ENCODE measurements around the gene KRT85. TPM values are rescaled to one million over a fixed set of nuclear protein-coding genes. Genes with fewer than 3 reads are reported as not detected.

KRT85 gene
- total and polyA plus RNA-seq, 10 of the 15 experiments (the other 5 are each of a cell fraction or from before 2014, with no cell fraction given), result 0.05 to 0.18 (median 0.11) TPM; not detected in 6

- no peak for TF ChIP-seq CUX1 (IDR thresholded peaks at IDR 0.05; ENCODE audit: insufficient replicate concordance, low read depth, low read length)
- TF ChIP-seq ATF7 (IDR thresholded peaks at IDR 0.05; ENCODE audit: low read depth), result no peak
- no peak for TF ChIP-seq USF1 (IDR thresholded peaks at IDR 0.05; ENCODE audit: borderline replicate concordance, extremely low read length, insufficient read depth, low read depth, low read length)
- TF ChIP-seq PBX3 (IDR thresholded peaks at IDR 0.05; ENCODE audit: insufficient replicate concordance, low read depth, low read length), result no peak
- no peak for TF ChIP-seq EGR1 (IDR thresholded peaks at IDR 0.05; ENCODE audit: borderline replicate concordance in 1 of 2, low read depth in 2 of 2, low read length in 2 of 2)
- no peak for TF ChIP-seq WRNIP1 (IDR thresholded peaks at IDR 0.05; ENCODE audit: borderline replicate concordance, low read depth, low read length)
- no peak for TF ChIP-seq BCL3 (IDR thresholded peaks at IDR 0.05; ENCODE audit: borderline replicate concordance, insufficient read depth, low read depth, low read length, poor library complexity, severe bottlenecking)
- TF ChIP-seq ASH2L (IDR thresholded peaks at IDR 0.05; ENCODE audit: borderline replicate concordance, low read depth), result no peak
Observed at GRCh38 chr12:52318241-52318990, 48.9 kb downstream of the KRT85 start (continued).
